NCI-H1694 (cell line): ENCODE data around the gene PIPOX.

Experiments
- DNase-seq: peaks from one replicate; lab custom pipeline; 2025; lab: John Stamatoyannopoulos, UW

Gene PIPOX

DNA sequence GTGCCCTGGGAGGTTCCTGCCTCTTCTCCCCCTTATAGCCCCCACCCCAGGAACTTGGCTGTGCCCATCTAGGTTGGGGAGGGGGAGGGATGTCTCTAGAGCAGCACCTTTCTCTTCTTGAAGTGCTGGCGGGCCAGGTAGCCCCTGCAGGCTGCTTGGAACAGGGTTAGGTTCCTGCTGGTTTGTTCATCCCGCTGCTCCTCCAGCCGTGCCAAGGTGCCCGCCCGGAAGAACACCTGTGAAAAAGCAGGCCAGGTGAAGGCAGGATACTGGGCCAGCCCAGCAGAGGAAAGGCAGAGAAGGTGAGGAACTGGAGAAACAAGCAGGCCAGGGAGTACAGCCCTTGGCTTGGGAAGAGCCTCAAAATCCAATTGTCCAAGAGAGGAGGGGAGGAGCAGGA is 56.6 kb downstream of the PIPOX start:
- no peak for DNase-seq

DNA sequence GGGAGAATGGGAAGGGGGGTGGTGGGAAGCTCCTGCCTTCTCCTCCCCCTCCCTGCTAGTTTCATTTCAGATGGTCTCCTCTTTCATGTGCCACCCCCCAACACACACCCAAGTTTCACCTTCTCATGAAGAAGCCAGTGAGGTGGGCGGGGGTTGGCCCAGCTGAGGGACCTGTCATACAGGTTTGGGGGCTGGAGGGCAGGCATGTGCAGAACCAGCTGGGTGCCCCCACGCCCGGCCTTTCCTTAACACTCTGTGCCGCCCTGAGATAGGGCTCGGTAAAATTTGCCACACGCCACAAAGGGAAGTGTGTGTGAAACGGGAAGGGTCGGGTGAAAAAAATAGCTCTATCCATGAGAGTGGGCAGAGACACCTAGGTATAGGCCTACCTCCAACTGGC is 57.4 kb downstream of the PIPOX start:
- DNase-seq, result no peak

DNA sequence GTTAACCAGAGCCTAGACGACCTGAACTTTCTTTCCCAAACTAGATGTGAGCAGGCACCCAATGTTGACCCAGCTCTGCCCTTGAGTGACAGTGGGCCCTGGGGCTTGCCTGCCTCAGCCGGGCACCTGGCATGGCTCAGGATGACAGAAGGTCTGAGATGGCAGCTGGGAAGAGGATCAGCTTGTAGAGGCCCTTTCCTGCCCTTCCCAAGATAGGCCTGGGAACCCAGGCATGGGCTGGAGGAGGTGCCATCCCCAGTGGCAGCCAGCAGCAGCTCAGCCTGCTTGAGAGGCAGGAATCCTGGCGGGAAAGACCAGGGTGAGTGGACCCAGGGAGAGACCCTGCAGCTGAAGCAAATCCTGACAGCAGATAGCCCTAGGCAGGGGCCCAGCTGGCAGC is 59.1 kb downstream of the PIPOX start:
- no peak for DNase-seq

DNA sequence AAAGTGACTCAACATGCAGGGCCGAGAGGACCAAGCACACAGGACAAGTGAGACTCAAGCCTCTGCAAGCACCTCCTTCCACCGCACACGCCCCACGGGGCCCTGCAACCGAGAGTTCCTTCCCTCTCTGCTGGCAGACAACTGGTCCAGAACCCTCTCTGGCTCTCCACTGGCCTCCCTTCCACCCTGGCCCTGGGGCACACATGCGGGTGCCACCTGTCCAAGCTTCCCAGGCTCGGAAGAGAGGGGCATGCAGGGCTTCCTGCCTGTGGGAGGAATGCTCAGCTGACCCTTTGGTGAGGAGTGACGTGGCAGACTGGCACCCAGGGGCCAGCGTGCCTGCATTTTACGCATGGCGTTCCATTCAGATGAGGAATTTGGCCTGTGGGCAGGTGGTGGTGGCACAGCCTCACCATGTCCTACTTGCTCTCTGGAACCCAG is 59.8 kb downstream of the PIPOX start:
- DNase-seq, result no peak

DNA sequence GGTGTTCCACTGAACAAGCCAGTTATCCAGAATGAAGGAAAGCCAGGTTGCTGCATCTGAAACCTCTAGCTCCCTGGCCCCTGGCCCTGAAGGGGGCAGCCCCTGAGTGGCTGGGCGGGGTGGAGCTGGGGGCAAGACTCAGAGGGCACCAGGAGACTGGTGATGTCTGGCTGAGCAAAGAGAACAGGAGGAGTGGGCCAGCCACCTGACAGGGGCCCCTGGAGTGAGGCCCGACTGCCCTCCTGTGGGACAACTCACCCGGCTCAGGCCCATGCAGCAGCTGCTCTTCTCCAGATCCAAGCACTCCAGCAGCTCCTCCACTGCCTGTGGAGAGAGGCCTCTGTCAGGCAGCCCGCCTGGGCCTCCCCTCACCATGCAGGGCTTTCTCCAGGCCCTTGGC is 60.4 kb downstream of the PIPOX start:
- no peak for DNase-seq
